ENCODE data around the gene MRAS.
A peak's percentile ranks its signal among the peaks of the same experiment; 100 is the strongest.

Gene MRAS

GRCh38 chr3:138401834-138402233, 53.5 kb downstream of the MRAS start:
- no peak overlapping the region for H3K4me3 ChIP-seq (ENCODE audit: low read length)
- no peak for DNase-seq (ENCODE audit: low read depth)
- TF ChIP-seq CTCF (conservative IDR thresholded peaks at IDR 0.05; ENCODE audit: low read length) = no peak

- no peak overlapping the region for H3K4me3 ChIP-seq (ENCODE audit: low read length)
- TF ChIP-seq CTCF (conservative IDR thresholded peaks at IDR 0.05; ENCODE audit: low read length) = no peak
- DNase-seq (ENCODE audit: low read depth) = no peak
Measured at GRCh38 chr3:138404121-138404520, 55.7 kb downstream of the MRAS start.

- no peak overlapping the region for H3K4me3 ChIP-seq (ENCODE audit: low read length)
- no peak for DNase-seq (ENCODE audit: low read depth)
- TF ChIP-seq CTCF (conservative IDR thresholded peaks at IDR 0.05; ENCODE audit: low read length) = no peak
Measured at GRCh38 chr3:138405001-138405400, 56.6 kb downstream of the MRAS start.

- no peak for DNase-seq (ENCODE audit: low read depth)
- no peak overlapping the region for H3K4me3 ChIP-seq (ENCODE audit: low read length)
- TF ChIP-seq CTCF (conservative IDR thresholded peaks at IDR 0.05; ENCODE audit: low read length) = no peak
Measured at GRCh38 chr3:138405486-138405885, 57.1 kb downstream of the MRAS start.

GRCh38 chr3:138406606-138407005, 58.2 kb downstream of the MRAS start:
- DNase-seq (ENCODE audit: low read depth) = no peak
- no peak for TF ChIP-seq CTCF (conservative IDR thresholded peaks at IDR 0.05; ENCODE audit: low read length)
- no peak overlapping the region for H3K4me3 ChIP-seq (ENCODE audit: low read length)

GRCh38 chr3:138407236-138407907, 59.0 kb downstream of the MRAS start:
- no peak for DNase-seq (ENCODE audit: low read depth)
- H3K4me3 ChIP-seq (ENCODE audit: low read length) = no peak overlapping the region
- no peak for TF ChIP-seq CTCF (conservative IDR thresholded peaks at IDR 0.05; ENCODE audit: low read length)

- H3K4me3 ChIP-seq (ENCODE audit: low read length) = no peak overlapping the region
- peak; percentile 38 for DNase-seq (ENCODE audit: low read depth)
- TF ChIP-seq CTCF (conservative IDR thresholded peaks at IDR 0.05; ENCODE audit: low read length) = no peak
Measured at GRCh38 chr3:138408751-138409570, 60.6 kb downstream of the MRAS start.
